Stimulated activated CD8-positive, alpha-beta memory T cell treated with anti-CD3 and anti-CD28 coated beads, Interleukin-4, amount 100 ng/mL, for 48 hours (primary cell): ENCODE measurements around the gene CNTN3.

Source experiments
- DNase-seq: peaks from one replicate; pipeline ENCODE4 v3.0.0-alpha.2; 2020

Gene CNTN3

GRCh38 chr3:74606996-74607395, 7.5 kb downstream of the CNTN3 start:
- no peak for DNase-seq

DNA sequence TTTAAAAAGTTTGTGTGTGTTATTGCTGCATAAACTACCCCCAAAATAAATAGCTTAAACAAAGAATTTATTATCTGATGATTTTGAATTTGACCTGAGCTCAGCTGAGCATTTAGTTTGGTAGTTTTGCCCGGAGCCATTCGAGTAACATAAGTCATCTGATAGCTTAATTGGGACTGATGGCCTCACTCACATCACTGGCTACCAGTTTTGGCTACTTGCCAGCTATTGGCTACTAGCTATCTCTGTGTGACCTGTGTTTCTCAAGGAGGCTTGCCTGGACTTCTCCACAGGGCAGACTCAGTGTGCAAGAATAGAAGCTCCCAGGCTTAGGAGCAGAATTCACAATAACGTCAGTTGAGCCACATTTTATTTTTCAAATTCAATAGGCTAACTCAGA, 9.0 kb downstream of the CNTN3 start:
- DNase-seq: no peak

DNA sequence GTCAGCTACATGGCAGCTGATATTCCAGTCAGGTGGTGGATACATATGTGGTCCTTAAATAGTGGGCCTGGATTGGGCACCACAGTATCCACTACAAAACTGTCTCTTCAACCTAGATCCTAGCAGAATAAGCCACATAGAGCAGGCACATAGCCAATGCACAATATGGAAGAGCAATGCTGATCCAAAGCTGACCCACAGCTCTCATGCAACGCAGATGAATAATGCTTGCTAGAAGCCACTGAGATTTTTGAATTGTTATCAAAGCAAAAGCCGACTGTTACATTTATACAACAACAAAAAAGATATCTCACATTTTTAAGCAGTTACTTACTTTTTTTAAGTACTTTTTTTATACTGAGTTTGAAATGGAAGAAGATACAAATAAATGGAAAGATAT, 11.2 kb downstream of the CNTN3 start:
- no peak for DNase-seq

DNA sequence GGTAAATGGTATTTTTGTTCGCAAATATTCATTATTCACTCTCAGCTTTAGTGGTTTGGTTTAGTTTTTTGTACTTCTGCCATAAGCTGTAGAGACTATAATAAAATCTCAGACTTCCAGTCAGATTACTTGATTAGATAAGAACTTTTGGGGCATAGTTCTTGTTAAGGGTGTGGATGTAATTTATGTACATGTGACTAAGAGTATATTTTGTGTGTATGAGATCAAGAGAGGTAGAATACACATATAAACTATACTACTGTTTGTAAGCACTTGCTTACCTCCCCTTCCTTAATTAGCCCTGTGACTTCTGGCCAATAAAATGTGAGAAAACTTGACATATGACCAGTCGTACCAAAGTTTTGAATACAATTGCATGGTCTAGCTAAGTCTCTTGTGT, 12.0 kb downstream of the CNTN3 start:
- DNase-seq: no peak

DNA sequence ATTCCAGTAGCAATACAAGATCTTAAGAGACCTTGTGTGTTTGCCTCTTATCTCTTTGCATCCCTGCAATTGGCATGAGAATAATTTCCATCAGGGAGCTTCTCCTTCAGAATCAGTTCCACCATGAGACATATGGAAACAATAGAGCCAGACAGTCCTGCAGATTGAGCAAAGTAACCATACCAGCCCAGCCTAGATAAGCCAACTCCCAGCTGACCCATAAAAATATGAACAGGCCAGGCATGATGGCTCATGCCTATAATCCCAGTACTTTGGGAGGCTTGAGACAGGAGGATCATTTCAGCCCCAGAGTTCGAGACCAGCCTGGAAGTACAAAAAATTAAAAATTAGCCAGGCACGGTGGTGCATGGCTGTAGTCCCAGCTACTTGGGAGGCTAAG, 12.7 kb downstream of the CNTN3 start:
- DNase-seq: no peak

GRCh38 chr3:74599564-74599963, 14.9 kb downstream of the CNTN3 start:
- DNase-seq: no peak

DNA sequence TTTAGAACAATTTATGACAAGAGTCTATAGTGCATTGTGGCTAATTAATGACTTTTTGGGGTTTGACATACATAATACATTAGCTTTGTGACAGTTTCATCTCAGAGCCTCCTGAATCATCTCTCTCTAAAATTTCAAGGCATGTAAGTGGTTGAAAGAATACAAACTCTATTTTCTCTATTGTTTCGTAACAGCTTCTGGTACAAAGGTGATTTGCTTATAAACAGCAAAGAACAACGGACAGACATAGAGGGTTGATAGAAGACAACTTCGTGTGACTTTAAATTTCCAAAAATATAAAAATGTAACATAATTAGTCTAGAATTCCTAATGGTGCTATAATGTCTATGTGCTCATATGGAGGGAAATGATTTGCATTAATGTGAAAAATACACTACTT, 21.3 kb downstream of the CNTN3 start:
- DNase-seq: no peak

GRCh38 chr3:74592359-74592758, 22.1 kb downstream of the CNTN3 start:
- DNase-seq: no peak

DNA sequence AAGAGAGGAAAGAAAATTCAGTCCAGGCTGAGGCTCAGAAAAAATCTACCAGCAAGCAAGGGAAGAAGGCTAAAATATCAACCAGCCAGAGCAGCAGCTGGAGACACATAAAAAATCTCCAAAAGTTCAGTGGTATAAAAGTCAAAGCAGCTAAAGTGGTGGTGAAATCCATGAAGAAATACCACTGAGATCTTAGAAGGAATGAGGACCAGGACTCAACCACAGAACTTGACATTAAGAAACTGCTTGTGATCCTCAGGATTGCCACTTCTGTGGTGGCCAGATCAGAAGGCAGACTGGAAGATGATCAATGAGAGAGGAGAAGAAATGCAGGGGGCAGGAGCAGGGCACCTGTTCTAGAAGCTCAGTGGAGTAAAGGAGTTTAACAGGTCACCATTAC, 22.5 kb downstream of the CNTN3 start:
- DNase-seq: no peak

- no peak for DNase-seq
These were observed 23.1 kb downstream of the CNTN3 start for GRCh38 chr3:74591342-74591741.

DNA sequence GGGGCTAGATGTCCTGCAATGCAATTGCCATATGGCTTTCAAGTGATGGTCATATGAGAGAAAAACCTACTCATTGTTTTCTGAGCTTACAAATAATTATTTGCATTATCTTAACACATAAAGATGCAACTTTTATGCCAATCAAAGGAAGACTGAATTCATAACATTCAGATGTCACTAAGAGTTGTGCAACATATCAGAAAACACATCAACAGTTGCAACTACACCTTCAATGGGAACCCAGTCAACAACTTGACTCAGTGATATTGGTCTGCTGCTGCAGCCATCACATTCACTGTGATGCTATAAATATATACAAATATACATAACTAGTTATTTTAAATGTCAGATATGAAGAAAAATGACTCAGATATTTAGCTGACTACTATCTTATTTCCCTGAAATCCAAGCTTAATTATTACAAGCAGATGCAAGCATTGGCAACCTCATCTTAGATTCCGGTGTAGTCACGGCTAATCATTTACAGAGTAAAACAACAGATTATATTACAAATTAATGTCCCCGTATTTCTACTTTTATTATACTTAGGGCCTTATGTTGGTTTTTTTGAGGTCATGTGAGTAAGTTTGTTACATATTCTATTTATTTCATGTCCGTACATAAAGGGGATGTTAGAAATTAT, 23.7 kb downstream of the CNTN3 start:
- DNase-seq: no peak

GRCh38 chr3:74584782-74585181, 29.7 kb downstream of the CNTN3 start:
- no peak for DNase-seq

DNA sequence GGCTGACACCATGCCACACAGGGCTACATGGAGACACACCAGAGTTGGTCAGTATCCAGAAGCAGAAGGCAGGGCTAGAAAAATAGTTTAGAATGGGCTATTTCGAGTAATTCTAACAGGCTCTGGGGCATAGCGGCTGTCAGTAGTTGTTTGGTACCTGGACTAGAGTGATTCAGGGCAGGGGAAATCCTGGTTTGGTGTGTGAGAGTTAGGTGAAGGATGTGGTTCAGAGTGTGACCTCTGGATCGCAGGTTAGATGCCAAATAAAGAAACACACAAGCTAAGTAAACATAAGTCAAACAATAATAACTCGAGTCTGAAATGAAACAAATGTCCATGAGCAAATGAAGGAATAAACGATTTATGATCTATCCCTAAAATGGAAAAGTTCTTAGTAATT, 31.5 kb downstream of the CNTN3 start:
- no peak for DNase-seq

GRCh38 chr3:74575857-74576256, 38.6 kb downstream of the CNTN3 start:
- no peak for DNase-seq

DNA sequence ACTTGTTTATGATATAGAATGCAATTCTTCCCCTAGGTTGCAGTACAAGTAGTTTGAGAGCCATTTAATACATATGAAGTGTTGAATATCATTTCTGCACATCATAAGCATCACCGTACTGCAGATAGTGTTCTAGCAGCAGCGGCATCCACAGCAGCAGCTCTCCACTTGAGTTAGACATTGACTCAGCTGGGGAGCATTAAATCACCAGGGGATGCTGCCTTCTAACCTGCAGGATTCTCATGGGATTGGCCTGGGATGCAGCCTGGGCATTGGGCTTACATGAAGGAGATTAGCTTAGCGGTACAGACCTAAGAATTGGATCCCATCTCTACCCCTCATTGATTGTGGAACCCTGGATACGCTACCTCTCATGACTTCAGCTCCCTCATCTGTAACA, 43.3 kb downstream of the CNTN3 start:
- no peak for DNase-seq
